Liver (tissue), 3 donors: ENCODE measurements around the gene MRPS18A.

Experiments
- GABPA ChIP-seq, 2 donors: IDR thresholded peaks in 1 of 2; conservative IDR thresholded peaks in 1 of 2; 2 replicates each; pipeline ENCODE4 v1.6.1; 2016; ENCODE audit warnings: antibody characterized with exemption in 2 of 2, mild to moderate bottlenecking in 1 of 2, moderate library complexity in 1 of 2
- RAD21 ChIP-seq, 2 donors: IDR thresholded peaks; 2 replicates each; pipeline ENCODE4 v1.6.1; 2016; ENCODE audit warnings: antibody characterized with exemption in 2 of 2, mild to moderate bottlenecking in 2 of 2
- RXRA ChIP-seq, 2 donors: IDR thresholded peaks; 2 replicates each; pipeline ENCODE4 v1.6.1; 2017 to 2018; ENCODE audit warnings: antibody characterized with exemption in 2 of 2, mild to moderate bottlenecking in 1 of 2
- SP1 ChIP-seq: IDR thresholded peaks from 2 replicates; pipeline ENCODE4 v1.6.1; 2018; ENCODE audit warnings: antibody characterized with exemption, mild to moderate bottlenecking
- TAF1 ChIP-seq: conservative IDR thresholded peaks from 2 replicates; pipeline ENCODE4 v1.6.1; 2016; ENCODE audit warnings: antibody characterized with exemption, mild to moderate bottlenecking
- TF ChIP-seq, protein P1 (sequence below): fragments of 150-350 bp; IDR thresholded peaks from 2 replicates; pipeline ENCODE4 v1.5.1; 2017; ENCODE audit warnings: improper control_type of control experiment, low read depth, low read length; ENCODE audit not compliant: missing input control
- TF ChIP-seq, protein P2 (sequence below): IDR thresholded peaks from 2 replicates; pipeline ENCODE4 v1.6.1; 2016; ENCODE audit warnings: antibody characterized with exemption, mild to moderate bottlenecking
- TF ChIP-seq, protein P3 (sequence below): IDR thresholded peaks from 2 replicates; pipeline ENCODE4 v1.6.1; 2016; ENCODE audit warnings: antibody characterized with exemption
- donor health status: healthy.
- donor health status: healthy.

DNA sequence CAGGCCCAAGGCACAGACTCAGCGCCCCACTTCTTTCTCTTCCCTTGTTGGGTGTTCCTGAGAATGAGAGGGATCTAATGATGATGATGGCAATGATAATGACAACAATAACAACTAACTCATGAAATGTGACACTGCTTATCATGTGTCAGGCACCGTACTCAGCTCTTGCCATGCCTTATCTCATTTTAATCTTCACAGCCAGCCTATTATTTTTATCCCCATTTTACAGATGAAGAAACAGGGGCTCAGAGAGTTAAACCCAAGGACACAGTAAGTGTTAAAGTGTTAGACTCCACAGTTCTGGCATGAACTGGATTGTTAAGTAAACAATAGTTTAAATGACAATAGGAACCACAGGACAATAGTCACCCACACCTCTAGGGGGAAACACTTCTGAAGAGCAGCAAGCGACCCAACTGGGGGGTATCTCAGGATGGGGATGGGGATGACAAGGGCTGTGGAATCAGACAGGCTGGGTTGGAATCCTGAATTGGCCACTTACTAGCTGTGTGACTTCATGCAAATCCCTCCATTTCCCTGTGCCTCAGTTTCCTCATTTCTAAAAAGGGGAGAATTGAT lies 30.3 kb downstream of the MRPS18A start:
- TF ChIP-seq TAF1 (no peak), SP1 (no peak), RAD21 (IDR thresholded peaks at IDR 0.05) (no peak), RXRA (IDR thresholded peaks at IDR 0.05) (no peak), GABPA (IDR thresholded peaks at IDR 0.05 in 1 of 2, conservative IDR thresholded peaks at IDR 0.05 in 1 of 2) (no peak)
- TF ChIP-seq, protein P1, sequence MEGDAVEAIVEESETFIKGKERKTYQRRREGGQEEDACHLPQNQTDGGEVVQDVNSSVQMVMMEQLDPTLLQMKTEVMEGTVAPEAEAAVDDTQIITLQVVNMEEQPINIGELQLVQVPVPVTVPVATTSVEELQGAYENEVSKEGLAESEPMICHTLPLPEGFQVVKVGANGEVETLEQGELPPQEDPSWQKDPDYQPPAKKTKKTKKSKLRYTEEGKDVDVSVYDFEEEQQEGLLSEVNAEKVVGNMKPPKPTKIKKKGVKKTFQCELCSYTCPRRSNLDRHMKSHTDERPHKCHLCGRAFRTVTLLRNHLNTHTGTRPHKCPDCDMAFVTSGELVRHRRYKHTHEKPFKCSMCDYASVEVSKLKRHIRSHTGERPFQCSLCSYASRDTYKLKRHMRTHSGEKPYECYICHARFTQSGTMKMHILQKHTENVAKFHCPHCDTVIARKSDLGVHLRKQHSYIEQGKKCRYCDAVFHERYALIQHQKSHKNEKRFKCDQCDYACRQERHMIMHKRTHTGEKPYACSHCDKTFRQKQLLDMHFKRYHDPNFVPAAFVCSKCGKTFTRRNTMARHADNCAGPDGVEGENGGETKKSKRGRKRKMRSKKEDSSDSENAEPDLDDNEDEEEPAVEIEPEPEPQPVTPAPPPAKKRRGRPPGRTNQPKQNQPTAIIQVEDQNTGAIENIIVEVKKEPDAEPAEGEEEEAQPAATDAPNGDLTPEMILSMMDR: no peak
- TF ChIP-seq, protein P2, sequence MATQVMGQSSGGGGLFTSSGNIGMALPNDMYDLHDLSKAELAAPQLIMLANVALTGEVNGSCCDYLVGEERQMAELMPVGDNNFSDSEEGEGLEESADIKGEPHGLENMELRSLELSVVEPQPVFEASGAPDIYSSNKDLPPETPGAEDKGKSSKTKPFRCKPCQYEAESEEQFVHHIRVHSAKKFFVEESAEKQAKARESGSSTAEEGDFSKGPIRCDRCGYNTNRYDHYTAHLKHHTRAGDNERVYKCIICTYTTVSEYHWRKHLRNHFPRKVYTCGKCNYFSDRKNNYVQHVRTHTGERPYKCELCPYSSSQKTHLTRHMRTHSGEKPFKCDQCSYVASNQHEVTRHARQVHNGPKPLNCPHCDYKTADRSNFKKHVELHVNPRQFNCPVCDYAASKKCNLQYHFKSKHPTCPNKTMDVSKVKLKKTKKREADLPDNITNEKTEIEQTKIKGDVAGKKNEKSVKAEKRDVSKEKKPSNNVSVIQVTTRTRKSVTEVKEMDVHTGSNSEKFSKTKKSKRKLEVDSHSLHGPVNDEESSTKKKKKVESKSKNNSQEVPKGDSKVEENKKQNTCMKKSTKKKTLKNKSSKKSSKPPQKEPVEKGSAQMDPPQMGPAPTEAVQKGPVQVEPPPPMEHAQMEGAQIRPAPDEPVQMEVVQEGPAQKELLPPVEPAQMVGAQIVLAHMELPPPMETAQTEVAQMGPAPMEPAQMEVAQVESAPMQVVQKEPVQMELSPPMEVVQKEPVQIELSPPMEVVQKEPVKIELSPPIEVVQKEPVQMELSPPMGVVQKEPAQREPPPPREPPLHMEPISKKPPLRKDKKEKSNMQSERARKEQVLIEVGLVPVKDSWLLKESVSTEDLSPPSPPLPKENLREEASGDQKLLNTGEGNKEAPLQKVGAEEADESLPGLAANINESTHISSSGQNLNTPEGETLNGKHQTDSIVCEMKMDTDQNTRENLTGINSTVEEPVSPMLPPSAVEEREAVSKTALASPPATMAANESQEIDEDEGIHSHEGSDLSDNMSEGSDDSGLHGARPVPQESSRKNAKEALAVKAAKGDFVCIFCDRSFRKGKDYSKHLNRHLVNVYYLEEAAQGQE: no peak
- TF ChIP-seq, protein P3, sequence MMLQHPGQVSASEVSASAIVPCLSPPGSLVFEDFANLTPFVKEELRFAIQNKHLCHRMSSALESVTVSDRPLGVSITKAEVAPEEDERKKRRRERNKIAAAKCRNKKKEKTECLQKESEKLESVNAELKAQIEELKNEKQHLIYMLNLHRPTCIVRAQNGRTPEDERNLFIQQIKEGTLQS: no peak
